GM12878 (cell line): ENCODE data around the gene DAD1. TPM values are rescaled to one million over a fixed set of nuclear protein-coding genes. Genes with fewer than 3 reads are reported as not detected.

Experiments
- ATAC-seq: fragments of 200-7000 bp; cut with Tn5 transposase; 3 replicates; pipeline ENCODE4 v1.9.1; 2020; ENCODE audit warnings: mild to moderate bottlenecking, moderate library complexity
- BruUV-seq: library from RNA; stranded (reverse); fragments of 400-500 nt; replicated peaks from 2 replicates; lab custom pipeline; 2021; lab: Mats Ljungman, UMichigan
- CTCF ChIA-PET: fragments of 300-600 bp; sonication (Branson Sonifier 250); formaldehyde crosslinking; extraction: SDS; loops from one replicate; lab custom pipeline; 2021; ENCODE audit warnings: inconsistent platforms; lab: Yijun Ruan, JAX
- POLR2A ChIA-PET: fragments of 350-600 bp; formaldehyde crosslinking; extraction: SDS; loops from one replicate; lab custom pipeline; 2021; ENCODE audit warnings: inconsistent platforms; lab: Charles Lee
- RAD21 ChIA-PET: fragments of 300-600 bp; sonication (Branson Sonifier 250); formaldehyde crosslinking; loops from one replicate; lab custom pipeline; 2023; ENCODE audit warnings: antibody characterized with exemption; ENCODE audit not compliant: unreplicated experiment; lab: Charles Lee
- SMC1A ChIA-PET: fragments of 300-600 bp; sonication (Branson Sonifier 250); formaldehyde crosslinking; loops from one replicate; lab custom pipeline; 2023; ENCODE audit not compliant: unreplicated experiment, uncharacterized antibody; lab: Charles Lee
- DNase-seq: peaks from one replicate; pipeline ENCODE4 v3.0.0-alpha.2; 2011; ENCODE audit warnings: low read depth, low spot score
- FAIRE-seq: peaks from 3 replicates; lab custom pipeline; 2011; peaks lifted over from hg19 to GRCh38; lab: Jason Lieb, UNC
- H2AFZ ChIP-seq: 2 replicates; pipeline ENCODE4 v1.6.0; 2011; ENCODE audit warnings: low read depth, low read length, control low read depth; ENCODE audit not compliant: control insufficient read depth
- H3K27ac ChIP-seq: 2 replicates; pipeline ENCODE4 v1.5.1; 2011; ENCODE audit warnings: control low read depth; ENCODE audit not compliant: control insufficient read depth, insufficient read depth
- H3K27me3 ChIP-seq, 2 experiments: replicated peaks in 1 of 2; 2 replicates each; pipeline versions ENCODE4 v1.6.0 to v1.6.1; 2011; ENCODE audit warnings: low read length in 1 of 2; ENCODE audit not compliant: control insufficient read depth in 2 of 2, insufficient read depth in 2 of 2
- H3K36me3 ChIP-seq, 2 experiments: 2 replicates each; pipeline ENCODE4 v1.5.1; 2011; ENCODE audit warnings: low read length in 1 of 2; ENCODE audit not compliant: control insufficient read depth in 2 of 2, insufficient read depth in 2 of 2
- H3K4me1 ChIP-seq: 2 replicates; pipeline ENCODE4 v1.6.1; 2011; ENCODE audit warnings: mild to moderate bottlenecking, low read length, moderate library complexity, mixed read lengths; ENCODE audit not compliant: control insufficient read depth, insufficient read depth
- H3K4me2 ChIP-seq: 2 replicates; pipeline ENCODE4 v1.6.0; 2011; ENCODE audit warnings: control low read depth; ENCODE audit not compliant: control insufficient read depth, insufficient read depth
- H3K4me3 ChIP-seq: fragments of 200-600 bp; sonication (generic); 2 replicates; pipeline ENCODE4 v1.5.1; 2016
- H3K79me2 ChIP-seq: 2 replicates; pipeline ENCODE4 v1.6.0; 2011; ENCODE audit warnings: low read length; ENCODE audit not compliant: control insufficient read depth, insufficient read depth
- H3K9ac ChIP-seq: 2 replicates; pipeline ENCODE4 v1.8.0; 2011; ENCODE audit warnings: low read length, control low read depth, mixed read lengths; ENCODE audit not compliant: control insufficient read depth, insufficient read depth
- H3K9me3 ChIP-seq: replicated peaks from 3 replicates; pipeline ENCODE4 v1.5.1; 2011; ENCODE audit warnings: mild to moderate bottlenecking, low read length; ENCODE audit not compliant: control insufficient read depth, insufficient read depth
- H4K20me1 ChIP-seq: 2 replicates; pipeline ENCODE4 v1.6.0; 2011; ENCODE audit not compliant: control insufficient read depth, insufficient read depth
- ATF3 ChIP-seq: IDR thresholded peaks from 2 replicates; pipeline ENCODE4 v1.6.1; 2011; ENCODE audit warnings: low read depth, mild to moderate bottlenecking, low read length, moderate library complexity, borderline replicate concordance; ENCODE audit errors: extremely low read depth
- ATF7 ChIP-seq: fragments of 450-650 bp; IDR thresholded peaks from 2 replicates; pipeline ENCODE4 v1.6.1; 2016; ENCODE audit warnings: low read depth, mild to moderate bottlenecking
- CEBPZ ChIP-seq: fragments of 150-350 bp; IDR thresholded peaks from 2 replicates; pipeline ENCODE4 v1.6.1; 2016; ENCODE audit warnings: low read depth, low read length
- CTCF ChIP-seq, 3 experiments: IDR thresholded peaks in 2 of 3; conservative IDR thresholded peaks in 1 of 3; 2 replicates each; pipeline ENCODE4 v1.5.1; 2011; ENCODE audit warnings: low read depth in 3 of 3, low read length in 3 of 3, mild to moderate bottlenecking in 3 of 3, control low read depth in 2 of 3, moderate library complexity in 2 of 3, inconsistent platforms in 1 of 3, mixed read lengths in 1 of 3; ENCODE audit not compliant: control insufficient read depth in 2 of 3, insufficient read depth in 1 of 3; ENCODE audit errors: extremely low read depth in 1 of 3
- IRF5 ChIP-seq: fragments of 450-650 bp; IDR thresholded peaks from 2 replicates; pipeline ENCODE4 v1.6.1; 2017; ENCODE audit warnings: borderline replicate concordance
- KLF5 ChIP-seq: fragments of 450-650 bp; IDR thresholded peaks from 2 replicates; pipeline ENCODE4 v1.6.1; 2014; ENCODE audit warnings: mild to moderate bottlenecking; ENCODE audit not compliant: partially characterized antibody
- NR2C1 ChIP-seq: fragments of 450-650 bp; IDR thresholded peaks from 2 replicates; pipeline ENCODE4 v1.6.1; 2017; ENCODE audit warnings: antibody characterized with exemption, mild to moderate bottlenecking, moderate library complexity
- POLR2AphosphoS5 ChIP-seq: IDR thresholded peaks from 2 replicates; pipeline ENCODE4 v1.6.1; 2011; ENCODE audit warnings: mild to moderate bottlenecking, low read length, inconsistent platforms
- RBBP5 ChIP-seq: fragments of 200-600 bp; sonication (generic); conservative IDR thresholded peaks from 2 replicates; pipeline ENCODE4 v1.6.1; 2016
- ZNF207 ChIP-seq: fragments of 450-650 bp; IDR thresholded peaks from 2 replicates; pipeline ENCODE4 v1.6.1; 2014; ENCODE audit warnings: antibody characterized with exemption, mild to moderate bottlenecking, borderline replicate concordance
- WGBS: methylation state at CpG from one replicate; pipeline ENCODE4 v1.1.6; 2016; ENCODE audit warnings: low lambda C conversion rate; ENCODE audit not compliant: insufficient replicate concordance, insufficient coverage; ENCODE audit errors: missing lambda C conversion rate; 5-methylcytosine and 5-hydroxymethylcytosine counted together
- in situ Hi-C: fragments of 300-500 bp; cut with MboI; formaldehyde crosslinking; loops from 9 replicates; pipeline ENCODE4 v1.14.3; 2018; ENCODE audit warnings: mixed read lengths
- intact Hi-C: fragments of 100-400 bp; cut with micrococcal nuclease; formaldehyde crosslinking; loops from one replicate; pipeline ENCODE4 v1.14.2; 2022; ENCODE audit not compliant: unreplicated experiment
- polyA plus RNA-seq, 11 experiments: library from polyadenylated mRNA; depleted of rRNA in 4 of 11; unstranded in 6 of 11; stranded (reverse) in 5 of 11; fragments of >200 nt; fragmentation: Nextera tagmentation in 4 of 11; fragmentation: Illumina TruSeq in 1 of 11; extraction: Ambion mirVana in 4 of 11; extraction: Trizol in 1 of 11; gene quantifications; 1 replicate in 1 of 11; 2 replicates in 10 of 11; pipeline versions ENCODE4 v1.2.1 to v1.2.3, GENCODE V29; 2011 to 2016; ENCODE audit warnings: inconsistent platforms in 2 of 11, missing spikeins in 2 of 11, low read depth in 1 of 11
- total RNA-seq, 4 experiments: library from RNA; depleted of rRNA in 3 of 4; stranded (reverse); fragments of >200 nt in 3 of 4; fragmentation: Illumina TruSeq in 1 of 4; extraction: Trizol in 1 of 4; gene quantifications; 2 replicates each; pipeline versions ENCODE4 v1.2.1 to v1.2.3, GENCODE V29; 2013 to 2021
- TF ChIP-seq, protein P1 (sequence below): fragments of 450-650 bp; IDR thresholded peaks from 2 replicates; pipeline ENCODE4 v1.6.1; 2017; ENCODE audit warnings: mild to moderate bottlenecking, moderate library complexity

Gene DAD1
- total and polyA plus RNA-seq, 10 of the 15 experiments (the other 5 are each of a cell fraction or from before 2014, with no cell fraction given): 161 to 920 (median 319) TPM

GRCh38 chr14:22606380-22606779 is 17.4 kb upstream of the DAD1 start:
- intact Hi-C loops: no loop called here
- DNase-seq: no peak
- ChIA-PET SMC1A (no interaction called here), RAD21 (no interaction called here), CTCF (interaction anchor here (1.9 kb wide), 1 partner anchor 15 kb away, joined by 6 read pairs; no protein-coding TSS in a partner anchor), POLR2A (no interaction called here)
- H3K4me3 ChIP-seq: no peak overlapping the region
- in situ Hi-C loops: no loop called here
- no peak overlapping the region for H3K27ac ChIP-seq
- WGBS: 95% methylated on average over 6 of the region's 6 CpGs
- no peak overlapping the region for H3K4me2 ChIP-seq
- no peak overlapping the region for H3K9ac ChIP-seq
- peaks cover 2 to 11% of the 10 kb centered on the region in 2 experiments; a peak in 3 of 4 replicates for H3K36me3 ChIP-seq
- no peaks in the 10 kb centered on the region for H3K79me2 ChIP-seq
- no peaks in the 10 kb centered on the region for H4K20me1 ChIP-seq
- H2AFZ ChIP-seq: no peak overlapping the region
- ATAC-seq: no peak
- peaks cover 8% of the 10 kb centered on the region for H3K4me1 ChIP-seq
- BruUV-seq: no TSS peak
- H3K27me3 ChIP-seq: no peaks in the 10 kb centered on the region
- FAIRE-seq: no peak
- no peaks in the 10 kb centered on the region for H3K9me3 ChIP-seq
- TF ChIP-seq ATF3 (no peak), IRF5 (no peak), KLF5 (no peak), ATF7 (no peak), RBBP5 (no peak), CTCF (IDR thresholded peaks at IDR 0.05 in 2 of 3, conservative IDR thresholded peaks at IDR 0.05 in 1 of 3; ENCODE audit: control insufficient read depth in 2 of 3, extremely low read depth in 1 of 3, insufficient read depth in 1 of 3, low read depth in 3 of 3, low read length in 3 of 3) (no peak), ZNF207 (no peak), CEBPZ (no peak), POLR2AphosphoS5 (no peak), NR2C1 (no peak)
- TF ChIP-seq, protein P1, sequence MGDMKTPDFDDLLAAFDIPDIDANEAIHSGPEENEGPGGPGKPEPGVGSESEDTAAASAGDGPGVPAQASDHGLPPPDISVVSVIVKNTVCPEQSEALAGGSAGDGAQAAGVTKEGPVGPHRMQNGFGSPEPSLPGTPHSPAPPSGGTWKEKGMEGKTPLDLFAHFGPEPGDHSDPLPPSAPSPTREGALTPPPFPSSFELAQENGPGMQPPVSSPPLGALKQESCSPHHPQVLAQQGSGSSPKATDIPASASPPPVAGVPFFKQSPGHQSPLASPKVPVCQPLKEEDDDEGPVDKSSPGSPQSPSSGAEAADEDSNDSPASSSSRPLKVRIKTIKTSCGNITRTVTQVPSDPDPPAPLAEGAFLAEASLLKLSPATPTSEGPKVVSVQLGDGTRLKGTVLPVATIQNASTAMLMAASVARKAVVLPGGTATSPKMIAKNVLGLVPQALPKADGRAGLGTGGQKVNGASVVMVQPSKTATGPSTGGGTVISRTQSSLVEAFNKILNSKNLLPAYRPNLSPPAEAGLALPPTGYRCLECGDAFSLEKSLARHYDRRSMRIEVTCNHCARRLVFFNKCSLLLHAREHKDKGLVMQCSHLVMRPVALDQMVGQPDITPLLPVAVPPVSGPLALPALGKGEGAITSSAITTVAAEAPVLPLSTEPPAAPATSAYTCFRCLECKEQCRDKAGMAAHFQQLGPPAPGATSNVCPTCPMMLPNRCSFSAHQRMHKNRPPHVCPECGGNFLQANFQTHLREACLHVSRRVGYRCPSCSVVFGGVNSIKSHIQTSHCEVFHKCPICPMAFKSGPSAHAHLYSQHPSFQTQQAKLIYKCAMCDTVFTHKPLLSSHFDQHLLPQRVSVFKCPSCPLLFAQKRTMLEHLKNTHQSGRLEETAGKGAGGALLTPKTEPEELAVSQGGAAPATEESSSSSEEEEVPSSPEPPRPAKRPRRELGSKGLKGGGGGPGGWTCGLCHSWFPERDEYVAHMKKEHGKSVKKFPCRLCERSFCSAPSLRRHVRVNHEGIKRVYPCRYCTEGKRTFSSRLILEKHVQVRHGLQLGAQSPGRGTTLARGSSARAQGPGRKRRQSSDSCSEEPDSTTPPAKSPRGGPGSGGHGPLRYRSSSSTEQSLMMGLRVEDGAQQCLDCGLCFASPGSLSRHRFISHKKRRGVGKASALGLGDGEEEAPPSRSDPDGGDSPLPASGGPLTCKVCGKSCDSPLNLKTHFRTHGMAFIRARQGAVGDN: no peak
